ENCODE measurements around the gene FOXQ1.
"Not testable (repeated sequence)": the region's sequence is repeated elsewhere in the genome, so short reads cannot be mapped to it uniquely, and the experiment has no call there.

Gene FOXQ1

GRCh38 chr6:1291381-1291780 is 20.5 kb upstream of the FOXQ1 start:
- no peak for DNase-seq

GRCh38 chr6:1295420-1295819 is 16.5 kb upstream of the FOXQ1 start:
- no peak for DNase-seq

- DNase-seq, result no peak
Measured at GRCh38 chr6:1296079-1296478, 15.8 kb upstream of the FOXQ1 start.

- DNase-seq, result no peak
Measured at GRCh38 chr6:1296542-1296941, 15.4 kb upstream of the FOXQ1 start.

GRCh38 chr6:1297746-1298145 is 14.2 kb upstream of the FOXQ1 start:
- no peak for DNase-seq

GRCh38 chr6:1298768-1299167 is 13.1 kb upstream of the FOXQ1 start:
- no peak for DNase-seq

GRCh38 chr6:1306133-1306532 is 5.8 kb upstream of the FOXQ1 start:
- no peak for DNase-seq

GRCh38 chr6:1309366-1309765 is 2.5 kb upstream of the FOXQ1 start:
- no peak for DNase-seq

- DNase-seq, result no peak
Measured at GRCh38 chr6:1310628-1311399, 1.1 kb upstream of the FOXQ1 start.

DNA sequence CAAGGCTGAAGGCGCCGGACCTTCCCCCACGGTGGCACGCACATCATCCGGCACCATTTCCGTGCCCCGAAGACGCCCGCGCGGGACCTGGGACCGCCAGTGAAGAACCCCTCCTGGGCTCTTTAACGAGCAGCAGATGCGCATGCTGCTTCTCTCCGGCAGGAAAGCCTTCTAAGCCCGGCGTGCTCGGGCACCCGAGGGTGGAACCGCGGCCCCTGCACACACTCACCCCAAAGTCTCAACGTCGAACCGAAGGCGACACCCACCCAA is 240 bp downstream of the FOXQ1 start:
- no peak for DNase-seq

GRCh38 chr6:1312473-1313367 is 822 bp downstream of the FOXQ1 start:
- peak; percentile 3 for DNase-seq

DNA sequence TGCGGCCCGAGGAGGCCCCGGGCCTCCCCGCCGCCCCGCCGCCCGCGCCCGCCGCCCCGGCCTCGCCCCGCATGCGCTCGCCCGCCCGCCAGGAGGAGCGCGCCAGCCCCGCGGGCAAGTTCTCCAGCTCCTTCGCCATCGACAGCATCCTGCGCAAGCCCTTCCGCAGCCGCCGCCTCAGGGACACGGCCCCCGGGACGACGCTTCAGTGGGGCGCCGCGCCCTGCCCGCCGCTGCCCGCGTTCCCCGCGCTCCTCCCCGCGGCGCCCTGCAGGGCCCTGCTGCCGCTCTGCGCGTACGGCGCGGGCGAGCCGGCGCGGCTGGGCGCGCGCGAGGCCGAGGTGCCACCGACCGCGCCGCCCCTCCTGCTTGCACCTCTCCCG is 1.5 kb downstream of the FOXQ1 start:
- DNase-seq, result no peak

- DNase-seq, result peak; percentile 19
Measured at GRCh38 chr6:1313767-1314503, 2.0 kb downstream of the FOXQ1 start.

DNA sequence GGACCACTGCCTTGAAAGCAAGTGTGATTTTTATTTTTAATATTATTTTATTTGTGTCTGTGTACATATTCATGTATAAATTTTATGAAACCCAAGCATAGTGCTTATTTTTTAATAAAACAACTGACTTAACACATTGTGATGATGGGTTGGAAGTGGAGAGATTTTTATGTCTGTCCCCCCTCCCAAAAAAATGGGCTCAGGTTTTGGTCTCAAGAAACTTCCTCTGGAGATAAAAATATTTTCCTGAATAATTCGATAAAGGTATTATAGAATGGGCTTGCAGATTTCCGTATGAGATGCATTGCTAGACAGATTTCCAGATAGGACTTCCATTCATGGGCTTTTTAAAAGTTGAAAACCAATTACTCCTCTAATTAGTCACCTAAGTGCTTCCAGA is 2.7 kb downstream of the FOXQ1 start:
- DNase-seq, result no peak

- DNase-seq, result no peak
Measured at GRCh38 chr6:1315201-1315559, 3.3 kb downstream of the FOXQ1 start.

DNA sequence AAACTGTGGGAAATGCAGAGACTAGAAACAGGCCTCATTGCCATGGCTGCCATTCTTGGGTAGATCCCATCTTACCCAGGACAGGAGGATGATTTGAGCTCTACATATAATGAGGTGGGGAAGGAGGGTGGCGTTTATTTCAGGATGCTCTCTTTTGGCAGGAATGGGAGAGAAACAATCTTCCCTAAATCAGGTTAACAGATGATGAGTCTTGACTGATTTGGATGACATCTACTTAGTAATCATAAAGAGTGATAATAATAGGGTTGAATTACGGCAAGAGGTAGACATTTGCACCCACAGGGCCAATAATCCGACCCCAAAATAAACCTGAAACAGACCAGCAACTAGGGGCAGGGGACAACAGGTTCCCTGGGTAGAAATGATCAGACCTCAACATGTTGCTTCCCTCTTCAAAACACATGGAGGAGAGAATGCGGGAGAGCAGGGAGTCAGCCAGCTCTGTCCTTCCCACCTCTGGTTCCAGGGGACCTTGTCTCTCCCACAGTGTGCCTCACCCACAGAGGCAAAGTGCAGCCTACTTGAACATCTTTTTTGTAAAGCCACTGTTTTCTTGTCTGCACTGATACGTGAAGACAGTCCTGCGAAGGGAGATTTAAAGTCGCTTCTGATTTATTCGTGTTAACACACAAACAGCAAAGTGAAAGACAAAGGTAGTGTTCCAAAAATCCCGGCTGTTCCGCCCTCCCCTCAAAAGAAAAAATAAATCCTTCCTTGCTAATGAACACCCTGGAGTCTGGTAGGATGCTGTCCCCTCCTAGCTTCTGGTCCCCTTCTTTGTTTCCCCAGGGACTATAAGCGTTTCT is 3.9 kb downstream of the FOXQ1 start:
- no peak for DNase-seq

DNA sequence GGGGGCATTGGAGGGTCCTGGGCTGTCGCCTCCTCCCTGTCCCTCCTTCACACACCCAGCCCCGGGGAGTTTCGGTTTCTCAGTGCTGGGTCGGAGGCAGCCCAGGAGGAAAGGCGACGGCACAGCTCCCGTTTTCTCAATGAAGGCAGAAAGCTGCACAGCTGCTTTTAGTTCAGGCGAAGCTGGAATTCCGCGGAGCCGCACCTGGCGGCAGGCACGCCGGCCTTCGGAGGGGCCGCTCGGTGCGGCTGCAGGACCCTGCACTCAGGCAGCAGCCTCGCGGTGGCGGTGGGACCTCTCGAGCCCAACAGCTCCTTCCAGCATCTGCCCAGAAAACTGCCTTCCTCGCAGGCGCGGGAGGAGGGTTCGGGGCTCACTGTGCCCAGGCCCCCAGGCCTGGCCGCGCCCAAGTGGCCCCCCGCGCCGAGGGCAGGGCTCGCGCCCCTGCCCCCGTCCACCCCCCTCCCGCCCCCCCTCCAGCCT is 4.6 kb downstream of the FOXQ1 start:
- DNase-seq, result peak; percentile 4

GRCh38 chr6:1317302-1317815 is 5.5 kb downstream of the FOXQ1 start:
- no peak for DNase-seq

DNA sequence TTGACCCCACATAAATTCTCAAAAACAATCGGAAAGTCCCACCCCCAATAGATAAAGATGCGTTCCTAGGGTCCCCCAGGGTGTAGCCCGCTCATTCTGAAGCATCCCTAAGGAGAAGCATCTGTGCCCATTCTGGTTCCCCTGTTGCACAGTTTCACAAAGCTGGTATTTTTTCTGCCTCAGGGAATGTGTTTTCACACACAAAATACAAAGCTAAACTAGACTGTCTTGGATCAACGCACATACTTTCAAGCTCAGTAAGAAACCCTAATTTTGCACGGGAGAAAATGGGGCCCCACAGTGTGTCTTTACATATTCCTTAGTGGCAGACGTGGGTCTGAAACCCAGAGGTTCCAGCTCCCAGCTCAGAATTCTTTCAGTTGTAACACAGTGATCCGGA is 6.1 kb downstream of the FOXQ1 start:
- DNase-seq, result no peak

DNA sequence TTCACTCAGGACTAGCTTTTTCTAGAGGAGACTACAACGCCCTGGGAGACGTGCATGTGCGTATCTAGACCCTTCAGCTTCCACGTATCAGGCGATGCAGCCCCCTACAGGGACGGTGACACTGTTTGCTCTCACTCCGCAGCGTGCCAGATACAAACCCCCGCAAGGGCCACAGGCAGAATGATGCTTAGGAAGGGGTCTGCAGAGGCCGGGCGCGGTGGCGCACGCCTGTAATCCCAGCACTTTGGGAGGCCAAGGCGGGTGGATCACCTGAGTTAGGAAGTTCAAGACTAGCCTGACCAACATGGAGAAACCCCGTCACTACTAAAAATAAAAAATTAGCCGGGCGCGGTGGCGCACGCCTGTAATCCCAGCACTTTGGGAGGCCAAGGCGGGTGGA is 6.7 kb downstream of the FOXQ1 start:
- not testable (repeated sequence) for DNase-seq

DNA sequence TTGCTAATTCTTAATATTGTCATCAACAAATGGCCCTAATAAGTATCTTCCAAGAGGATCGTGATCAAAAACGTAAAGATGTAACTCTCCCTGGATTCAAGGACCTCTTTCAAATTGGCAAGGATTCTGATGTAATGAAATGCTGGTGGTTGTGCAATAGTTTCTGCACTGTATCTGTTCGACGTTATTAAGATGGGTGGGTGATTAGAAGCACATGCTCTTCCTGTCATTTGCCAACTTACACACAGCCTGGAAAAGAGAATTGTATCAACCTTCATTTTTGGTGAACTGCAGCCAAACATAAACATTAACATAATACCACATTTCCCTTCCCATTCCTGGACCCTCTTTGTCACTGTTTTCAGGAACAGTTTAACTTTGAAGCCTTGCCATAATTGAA is 9.8 kb downstream of the FOXQ1 start:
- DNase-seq, result no peak

GRCh38 chr6:1322156-1322555 is 10.3 kb downstream of the FOXQ1 start:
- no peak for DNase-seq

Measured in stimulated activated CD4-positive, alpha-beta T cell treated with anti-CD3 and anti-CD28 coated beads, Interleukin-1b, Interleukin-23, amount 100 ng/mL, for 48 hours (primary cell).